ENCODE measurements around the gene STK36. TPM values are rescaled to one million over a fixed set of nuclear protein-coding genes. Genes with fewer than 3 reads are reported as not detected.

STK36 gene
- total and polyA plus RNA-seq, 2 experiments from 2014 or later, result 29.9 to 42.7 TPM

DNA sequence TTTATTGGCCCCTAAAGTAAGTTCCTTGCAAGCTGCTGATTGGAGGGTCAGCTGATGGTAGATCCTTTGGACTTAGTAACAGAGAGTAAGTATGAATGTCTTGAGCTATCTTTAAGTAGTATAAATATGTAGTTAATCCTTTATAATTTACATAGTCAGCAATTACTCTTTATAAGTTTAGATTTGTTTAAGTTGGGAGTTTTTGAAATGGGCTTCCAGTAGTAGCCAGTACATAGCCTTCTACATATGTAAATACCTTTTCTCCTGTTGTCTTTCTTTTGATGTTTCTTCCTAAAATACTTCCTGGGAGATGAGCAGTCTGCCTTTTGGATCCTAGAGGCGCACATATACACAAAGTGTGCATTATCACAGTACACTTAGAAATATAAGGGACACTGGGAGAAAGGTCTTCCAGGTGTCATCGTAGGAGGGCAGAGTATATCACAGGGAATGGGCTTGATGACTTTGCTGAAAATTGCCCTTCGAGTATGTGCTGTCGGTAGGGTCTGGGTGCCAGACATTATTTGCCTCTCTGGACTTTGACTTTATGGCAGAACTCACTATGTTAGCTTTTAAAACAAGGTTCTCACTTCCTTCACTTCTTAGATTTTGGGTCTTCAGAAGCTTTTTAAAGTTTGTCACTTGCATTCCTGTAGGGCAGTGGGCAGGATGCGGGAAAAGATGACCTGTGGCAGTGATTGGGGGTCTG, 60.3 kb downstream of the STK36 start:
- DNase-seq (ENCODE audit: low spot score), result no peak
- H3K4me1 ChIP-seq (ENCODE audit: insufficient read depth), result peaks cover 20% of the 10 kb centered on the region
- no peaks in the 10 kb centered on the region for H3K9me3 ChIP-seq (ENCODE audit: low read depth)
- H3K36me3 ChIP-seq (replicated peaks; ENCODE audit: insufficient read depth, low read depth), result no peaks in the 10 kb centered on the region
- H3K79me2 ChIP-seq, result peaks cover 58% of the 10 kb centered on the region
- H3K4me3 ChIP-seq, result no peak overlapping the region
- H3K9me2 ChIP-seq (replicated peaks; ENCODE audit: insufficient read depth), result no peaks in the 10 kb centered on the region
- H3K27me3 ChIP-seq, result no peaks in the 10 kb centered on the region
- TF ChIP-seq EZH2 (IDR thresholded peaks at IDR 0.05; ENCODE audit: borderline replicate concordance) (no peak), EZH2phosphoT487 (IDR thresholded peaks at IDR 0.05; ENCODE audit: low read depth, severe bottlenecking, unreplicated experiment) (no peak)
- TF ChIP-seq, protein P1, sequence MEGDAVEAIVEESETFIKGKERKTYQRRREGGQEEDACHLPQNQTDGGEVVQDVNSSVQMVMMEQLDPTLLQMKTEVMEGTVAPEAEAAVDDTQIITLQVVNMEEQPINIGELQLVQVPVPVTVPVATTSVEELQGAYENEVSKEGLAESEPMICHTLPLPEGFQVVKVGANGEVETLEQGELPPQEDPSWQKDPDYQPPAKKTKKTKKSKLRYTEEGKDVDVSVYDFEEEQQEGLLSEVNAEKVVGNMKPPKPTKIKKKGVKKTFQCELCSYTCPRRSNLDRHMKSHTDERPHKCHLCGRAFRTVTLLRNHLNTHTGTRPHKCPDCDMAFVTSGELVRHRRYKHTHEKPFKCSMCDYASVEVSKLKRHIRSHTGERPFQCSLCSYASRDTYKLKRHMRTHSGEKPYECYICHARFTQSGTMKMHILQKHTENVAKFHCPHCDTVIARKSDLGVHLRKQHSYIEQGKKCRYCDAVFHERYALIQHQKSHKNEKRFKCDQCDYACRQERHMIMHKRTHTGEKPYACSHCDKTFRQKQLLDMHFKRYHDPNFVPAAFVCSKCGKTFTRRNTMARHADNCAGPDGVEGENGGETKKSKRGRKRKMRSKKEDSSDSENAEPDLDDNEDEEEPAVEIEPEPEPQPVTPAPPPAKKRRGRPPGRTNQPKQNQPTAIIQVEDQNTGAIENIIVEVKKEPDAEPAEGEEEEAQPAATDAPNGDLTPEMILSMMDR (IDR thresholded peaks at IDR 0.05; ENCODE audit: poor library complexity), result no peak
- H3K4me2 ChIP-seq, result peak overlapping the region; percentile 7
- peak overlapping the region; percentile 86 for H3K27ac ChIP-seq
- no peaks in the 10 kb centered on the region for H4K20me1 ChIP-seq (ENCODE audit: insufficient read depth, poor library complexity, severe bottlenecking)
- no peak overlapping the region for H2AFZ ChIP-seq
- WGBS (ENCODE audit: low lambda C conversion rate, missing lambda C conversion rate), result 82% methylated on average over 5 of the region's 5 CpGs

DNA sequence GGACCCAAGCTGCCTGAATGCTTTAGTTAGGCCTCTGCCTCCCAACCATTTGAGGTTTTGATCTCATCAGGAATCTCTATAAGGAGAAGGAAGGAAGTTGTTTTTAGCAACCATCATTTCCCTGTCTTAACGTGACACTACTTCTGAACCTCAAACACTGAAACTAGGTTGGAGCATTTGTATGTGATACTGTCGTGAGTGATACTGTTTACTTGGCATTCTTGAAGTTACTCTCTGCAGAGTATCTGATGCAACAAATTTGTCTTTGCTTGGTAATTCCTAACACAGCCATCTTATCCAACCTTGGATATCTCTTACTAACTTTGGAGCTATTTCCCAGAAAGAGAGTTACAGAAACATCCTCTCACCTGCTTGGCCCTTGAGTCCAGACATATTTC, 60.9 kb downstream of the STK36 start:
- Histone ChIP-seq H3K79me2 (peaks cover 52% of the 10 kb centered on the region), H2AFZ (no peak overlapping the region), H3K4me3 (no peak overlapping the region), H3K9me2 (replicated peaks; ENCODE audit: insufficient read depth) (no peaks in the 10 kb centered on the region), H3K4me1 (ENCODE audit: insufficient read depth) (peaks cover 20% of the 10 kb centered on the region), H4K20me1 (ENCODE audit: insufficient read depth, poor library complexity, severe bottlenecking) (no peaks in the 10 kb centered on the region), H3K9me3 (ENCODE audit: low read depth) (no peaks in the 10 kb centered on the region), H3K27ac (peak overlapping the region; percentile 86), H3K4me2 (peak overlapping the region; percentile 7), H3K36me3 (replicated peaks; ENCODE audit: insufficient read depth, low read depth) (no peaks in the 10 kb centered on the region), H3K27me3 (no peaks in the 10 kb centered on the region)
- TF ChIP-seq, protein P1 (IDR thresholded peaks at IDR 0.05; ENCODE audit: poor library complexity), result no peak
- TF ChIP-seq EZH2phosphoT487 (IDR thresholded peaks at IDR 0.05; ENCODE audit: low read depth, severe bottlenecking, unreplicated experiment) (no peak), EZH2 (IDR thresholded peaks at IDR 0.05; ENCODE audit: borderline replicate concordance) (no peak)
- no peak for DNase-seq (ENCODE audit: low spot score)
- WGBS (ENCODE audit: low lambda C conversion rate, missing lambda C conversion rate), result 81% methylated on average over 2 of the region's 2 CpGs

DNA sequence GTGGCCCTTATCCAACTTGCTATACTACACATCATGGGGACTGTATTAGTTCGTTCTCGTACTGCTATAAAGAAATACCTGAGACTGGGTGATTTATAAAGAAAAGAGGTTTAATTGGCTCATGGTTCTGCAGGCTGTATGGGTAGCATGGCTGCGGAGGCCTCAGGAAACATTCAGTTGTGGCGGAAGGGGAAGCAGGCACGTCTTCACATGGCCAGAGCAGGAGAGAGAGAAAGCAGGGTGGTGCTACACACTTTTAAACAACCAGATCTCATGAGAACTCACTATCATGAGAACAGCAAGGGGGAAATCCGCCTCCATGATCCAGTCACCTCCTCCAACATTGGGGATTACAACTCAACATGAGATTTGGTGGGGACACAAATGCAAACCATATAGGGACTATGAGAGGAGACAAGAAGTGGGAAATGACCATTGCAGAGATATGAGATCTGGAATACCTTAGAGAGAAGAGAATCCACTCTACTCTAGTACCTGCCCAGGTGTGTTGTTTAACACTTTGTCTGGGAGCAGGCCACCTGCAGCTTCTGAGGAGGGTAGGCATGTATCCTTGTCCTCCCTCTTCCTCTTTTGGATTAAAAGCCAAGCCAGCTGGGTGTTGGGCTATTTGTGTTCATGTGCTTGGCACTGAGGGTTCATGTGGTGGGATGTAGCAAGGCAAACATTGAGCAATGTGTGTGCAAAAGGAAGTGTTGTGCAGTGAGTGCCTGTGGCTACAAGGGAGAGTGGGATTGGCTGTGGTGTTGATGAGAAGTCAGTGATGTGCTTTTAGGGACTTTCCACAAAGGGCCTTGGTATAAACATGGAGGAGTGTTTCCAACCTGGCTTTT, 61.5 kb downstream of the STK36 start:
- no peaks in the 10 kb centered on the region for H4K20me1 ChIP-seq (ENCODE audit: insufficient read depth, poor library complexity, severe bottlenecking)
- no peak overlapping the region for H3K4me3 ChIP-seq
- no peak overlapping the region for H2AFZ ChIP-seq
- H3K79me2 ChIP-seq, result peaks cover 47% of the 10 kb centered on the region
- peaks cover 20% of the 10 kb centered on the region for H3K4me1 ChIP-seq (ENCODE audit: insufficient read depth)
- H3K9me2 ChIP-seq (replicated peaks; ENCODE audit: insufficient read depth), result no peaks in the 10 kb centered on the region
- TF ChIP-seq, protein P1 (IDR thresholded peaks at IDR 0.05; ENCODE audit: poor library complexity), result no peak
- TF ChIP-seq EZH2 (IDR thresholded peaks at IDR 0.05; ENCODE audit: borderline replicate concordance) (no peak), EZH2phosphoT487 (IDR thresholded peaks at IDR 0.05; ENCODE audit: low read depth, severe bottlenecking, unreplicated experiment) (no peak)
- DNase-seq (ENCODE audit: low spot score), result no peak
- H3K27me3 ChIP-seq, result no peaks in the 10 kb centered on the region
- H3K36me3 ChIP-seq (replicated peaks; ENCODE audit: insufficient read depth, low read depth), result no peaks in the 10 kb centered on the region
- WGBS (ENCODE audit: low lambda C conversion rate, missing lambda C conversion rate), result 85% methylated on average over 6 of the region's 6 CpGs
- H3K27ac ChIP-seq, result peak overlapping the region; percentile 86
- H3K4me2 ChIP-seq, result no peak overlapping the region
- no peaks in the 10 kb centered on the region for H3K9me3 ChIP-seq (ENCODE audit: low read depth)
